NCI-H69 (cell line): ENCODE measurements around the gene SLC1A4.

Experiments
- DNase-seq: peaks from one replicate; lab custom pipeline; 2025; lab: John Stamatoyannopoulos, UW

Gene SLC1A4

GRCh38 chr2:65072181-65072970 is 83.2 kb downstream of the SLC1A4 start:
- no peak for DNase-seq
